ENCODE results near the gene TTC34.

The TTC34 gene

GRCh38 chr1:2633366-2633935 lies 168.0 kb downstream of the TTC34 start:
- no peak overlapping the region for H3K9ac ChIP-seq (ENCODE audit: low read depth in 1 of 2, low read length in 2 of 2)

DNA sequence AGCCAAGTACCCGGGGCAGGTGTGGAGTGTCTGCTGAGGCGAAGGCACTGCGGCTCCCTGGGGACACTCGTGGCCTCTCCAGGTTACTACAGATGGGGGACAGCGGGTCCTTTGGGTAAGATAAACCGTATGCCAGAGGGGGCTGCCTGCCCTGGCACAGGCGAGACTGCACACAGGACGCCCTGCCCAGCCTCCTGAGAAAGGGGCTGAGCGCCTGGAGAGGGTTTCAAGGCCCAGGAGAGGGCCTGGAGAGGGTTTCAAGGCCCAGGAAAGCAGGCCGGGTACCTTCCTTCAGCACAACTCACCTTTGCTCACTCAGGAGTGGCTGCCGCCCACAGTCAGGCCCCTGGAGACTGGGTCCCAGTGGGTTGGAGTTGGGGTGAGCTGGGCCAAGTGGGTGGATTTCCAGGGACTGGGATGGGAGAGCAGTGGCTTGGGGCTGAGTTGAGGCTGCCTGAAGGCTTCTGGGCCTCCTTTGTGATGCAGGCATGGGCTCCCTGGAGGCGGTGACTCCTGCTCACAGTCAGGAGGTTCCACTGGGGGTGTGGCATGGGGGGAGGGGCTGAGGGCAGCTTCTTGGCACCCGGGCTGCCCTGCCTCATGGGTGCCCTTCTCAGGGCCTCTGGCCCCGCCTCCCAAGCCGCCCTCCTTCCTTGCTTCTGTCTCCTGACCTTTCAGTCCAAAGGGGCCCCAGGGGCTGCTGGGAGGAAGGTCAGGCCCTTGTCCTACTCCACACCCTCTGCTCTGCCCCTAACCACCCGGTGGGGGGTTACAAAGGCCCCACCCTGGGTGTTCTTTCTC lies 168.7 kb downstream of the TTC34 start, which contains the start of gene MMEL1:
Gene MMEL1 (minus strand): TSS at position 456 of the 801 bp plus-strand sequence. CDS start 3,532 bp downstream, outside the sequence.
- peak within 1 kb of the TSS; percentile 39 to 48 for H3K9ac ChIP-seq (ENCODE audit: low read depth in 1 of 2, low read length in 2 of 2)
- peaks cover 17 to 24% of the 10 kb centered on the region in 2 donors for H3K27me3 ChIP-seq (ENCODE audit: control insufficient read depth in 1 of 2, insufficient read depth in 2 of 2, low read length in 2 of 2)
- peak within 1 kb of the TSS; percentile 13 to 21 for H3K4me3 ChIP-seq (ENCODE audit: low read depth in 1 of 2, low read length in 2 of 2)
- H3K4me1 ChIP-seq (ENCODE audit: control insufficient read depth in 1 of 2, insufficient read depth in 2 of 2, low read length in 2 of 2): peaks cover 20 to 28% of the 10 kb centered on the region in 2 donors
- H3K9me3 ChIP-seq (ENCODE audit: control insufficient read depth in 1 of 2, low read length in 2 of 2): peaks cover 6 to 9% of the 10 kb centered on the region in 2 donors
- peak within 1 kb of the TSS; percentile 62 for H3K27ac ChIP-seq (ENCODE audit: low read depth, low read length)
- no peaks in the 10 kb centered on the region for H3K36me3 ChIP-seq (ENCODE audit: control insufficient read depth in 1 of 2, insufficient read depth in 2 of 2, low read length in 2 of 2)

More at GRCh38 chr1:2633366-2633935, 168.0 kb downstream of the TTC34 start:
- Histone ChIP-seq H3K4me3 (ENCODE audit: low read depth in 1 of 2, low read length in 2 of 2) (no peak overlapping the region), H3K27me3 (ENCODE audit: control insufficient read depth in 1 of 2, insufficient read depth in 2 of 2, low read length in 2 of 2) (peaks cover 10 to 20% of the 10 kb centered on the region in 2 donors), H3K36me3 (ENCODE audit: control insufficient read depth in 1 of 2, insufficient read depth in 2 of 2, low read length in 2 of 2) (no peaks in the 10 kb centered on the region), H3K4me1 (ENCODE audit: control insufficient read depth in 1 of 2, insufficient read depth in 2 of 2, low read length in 2 of 2) (peaks cover 20 to 28% of the 10 kb centered on the region in 2 donors), H3K9me3 (ENCODE audit: control insufficient read depth in 1 of 2, low read length in 2 of 2) (peaks cover 6 to 9% of the 10 kb centered on the region in 2 donors), H3K27ac (ENCODE audit: low read depth, low read length) (peak overlapping the region; percentile 20)

GRCh38 chr1:2632051-2632430 lies 169.5 kb downstream of the TTC34 start:
- peaks cover 4 to 9% of the 10 kb centered on the region in 2 donors for H3K9me3 ChIP-seq (ENCODE audit: control insufficient read depth in 1 of 2, low read length in 2 of 2)
- H3K36me3 ChIP-seq (ENCODE audit: control insufficient read depth in 1 of 2, insufficient read depth in 2 of 2, low read length in 2 of 2): no peaks in the 10 kb centered on the region
- peak overlapping the region; percentile 4 to 21 for H3K4me3 ChIP-seq (ENCODE audit: low read depth in 1 of 2, low read length in 2 of 2)
- peaks cover 23 to 26% of the 10 kb centered on the region in 2 donors for H3K27me3 ChIP-seq (ENCODE audit: control insufficient read depth in 1 of 2, insufficient read depth in 2 of 2, low read length in 2 of 2)
- H3K4me1 ChIP-seq (ENCODE audit: control insufficient read depth in 1 of 2, insufficient read depth in 2 of 2, low read length in 2 of 2): peaks cover 20 to 28% of the 10 kb centered on the region in 2 donors
- H3K27ac ChIP-seq (ENCODE audit: low read depth, low read length): no peak overlapping the region
- H3K9ac ChIP-seq (ENCODE audit: low read depth in 1 of 2, low read length in 2 of 2): peak overlapping the region; percentile 39 to 48

GRCh38 chr1:2631136-2632050 lies 170.1 kb downstream of the TTC34 start:
- Histone ChIP-seq H3K9ac (ENCODE audit: low read depth in 1 of 2, low read length in 2 of 2) (peak overlapping the region in 1 of 2 donors; percentile 48), H3K27ac (ENCODE audit: low read depth, low read length) (no peak overlapping the region), H3K4me1 (ENCODE audit: control insufficient read depth in 1 of 2, insufficient read depth in 2 of 2, low read length in 2 of 2) (peaks cover 20 to 28% of the 10 kb centered on the region in 2 donors), H3K4me3 (ENCODE audit: low read depth in 1 of 2, low read length in 2 of 2) (peak overlapping the region; percentile 4 to 21), H3K36me3 (ENCODE audit: control insufficient read depth in 1 of 2, insufficient read depth in 2 of 2, low read length in 2 of 2) (no peaks in the 10 kb centered on the region), H3K27me3 (ENCODE audit: control insufficient read depth in 1 of 2, insufficient read depth in 2 of 2, low read length in 2 of 2) (peaks cover 27 to 33% of the 10 kb centered on the region in 2 donors), H3K9me3 (ENCODE audit: control insufficient read depth in 1 of 2, low read length in 2 of 2) (peaks cover 0 to 2% of the 10 kb centered on the region in 2 donors)

DNA sequence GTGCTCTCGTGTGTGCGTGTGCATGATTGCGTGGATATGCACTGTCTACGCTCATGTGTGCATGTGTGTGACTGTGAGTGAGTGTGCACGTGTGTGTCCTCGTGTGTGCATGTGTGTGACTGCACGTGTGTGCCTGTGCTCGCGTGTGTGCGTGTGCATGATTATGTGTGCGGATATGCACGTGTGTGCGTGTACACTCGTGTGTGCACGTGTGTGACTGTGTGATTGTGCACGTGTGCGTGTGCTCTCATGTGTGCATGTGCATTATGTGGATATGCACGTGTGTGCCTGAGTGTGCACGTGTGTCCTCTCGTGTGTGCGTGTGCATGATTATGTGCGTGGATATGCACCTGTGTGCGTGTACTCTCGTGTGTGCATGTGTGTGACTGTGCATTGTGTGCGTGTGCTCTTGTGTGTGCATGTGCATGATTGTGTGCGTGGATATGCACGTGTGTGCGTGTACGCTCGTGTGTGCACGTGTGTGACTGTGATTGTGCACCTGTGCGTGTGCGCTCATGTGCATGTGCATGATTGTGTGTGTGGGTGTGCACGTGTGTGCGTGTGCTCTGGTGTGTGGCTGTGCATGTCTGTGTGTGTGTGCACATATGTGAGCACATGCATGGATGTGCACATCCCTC lies 170.9 kb downstream of the TTC34 start:
- Histone ChIP-seq H3K9ac (ENCODE audit: low read depth in 1 of 2, low read length in 2 of 2) (peak overlapping the region in 1 of 2 donors; percentile 48), H3K4me1 (ENCODE audit: control insufficient read depth in 1 of 2, insufficient read depth in 2 of 2, low read length in 2 of 2) (peaks cover 20 to 28% of the 10 kb centered on the region in 2 donors), H3K9me3 (ENCODE audit: control insufficient read depth in 1 of 2, low read length in 2 of 2) (no peaks in the 10 kb centered on the region), H3K36me3 (ENCODE audit: control insufficient read depth in 1 of 2, insufficient read depth in 2 of 2, low read length in 2 of 2) (no peaks in the 10 kb centered on the region), H3K27ac (ENCODE audit: low read depth, low read length) (no peak overlapping the region), H3K4me3 (ENCODE audit: low read depth in 1 of 2, low read length in 2 of 2) (peak overlapping the region; percentile 4 to 18), H3K27me3 (ENCODE audit: control insufficient read depth in 1 of 2, insufficient read depth in 2 of 2, low read length in 2 of 2) (peaks cover 27 to 37% of the 10 kb centered on the region in 2 donors)

- Histone ChIP-seq H3K4me1 (ENCODE audit: control insufficient read depth in 1 of 2, insufficient read depth in 2 of 2, low read length in 2 of 2) (peaks cover 20 to 28% of the 10 kb centered on the region in 2 donors), H3K9ac (ENCODE audit: low read depth in 1 of 2, low read length in 2 of 2) (peak overlapping the region in 1 of 2 donors; percentile 48), H3K27me3 (ENCODE audit: control insufficient read depth in 1 of 2, insufficient read depth in 2 of 2, low read length in 2 of 2) (peaks cover 27 to 37% of the 10 kb centered on the region in 2 donors), H3K4me3 (ENCODE audit: low read depth in 1 of 2, low read length in 2 of 2) (peak overlapping the region in 1 of 2 donors; percentile 18), H3K27ac (ENCODE audit: low read depth, low read length) (no peak overlapping the region), H3K9me3 (ENCODE audit: control insufficient read depth in 1 of 2, low read length in 2 of 2) (no peaks in the 10 kb centered on the region), H3K36me3 (ENCODE audit: control insufficient read depth in 1 of 2, insufficient read depth in 2 of 2, low read length in 2 of 2) (no peaks in the 10 kb centered on the region)
Measured at GRCh38 chr1:2629627-2630497, 171.6 kb downstream of the TTC34 start.

- Histone ChIP-seq H3K4me1 (ENCODE audit: control insufficient read depth in 1 of 2, insufficient read depth in 2 of 2, low read length in 2 of 2) (peaks cover 20 to 28% of the 10 kb centered on the region in 2 donors), H3K9me3 (ENCODE audit: control insufficient read depth in 1 of 2, low read length in 2 of 2) (no peaks in the 10 kb centered on the region), H3K27ac (ENCODE audit: low read depth, low read length) (no peak overlapping the region), H3K27me3 (ENCODE audit: control insufficient read depth in 1 of 2, insufficient read depth in 2 of 2, low read length in 2 of 2) (peaks cover 27 to 37% of the 10 kb centered on the region in 2 donors), H3K36me3 (ENCODE audit: control insufficient read depth in 1 of 2, insufficient read depth in 2 of 2, low read length in 2 of 2) (no peaks in the 10 kb centered on the region), H3K4me3 (ENCODE audit: low read depth in 1 of 2, low read length in 2 of 2) (no peak overlapping the region), H3K9ac (ENCODE audit: low read depth in 1 of 2, low read length in 2 of 2) (no peak overlapping the region)
Measured at GRCh38 chr1:2628933-2629626, 172.4 kb downstream of the TTC34 start.

- H3K9ac ChIP-seq (ENCODE audit: low read depth in 1 of 2, low read length in 2 of 2): no peak overlapping the region
- no peak overlapping the region for H3K4me3 ChIP-seq (ENCODE audit: low read depth in 1 of 2, low read length in 2 of 2)
- H3K27me3 ChIP-seq (ENCODE audit: control insufficient read depth in 1 of 2, insufficient read depth in 2 of 2, low read length in 2 of 2): peaks cover 27 to 35% of the 10 kb centered on the region in 2 donors
- no peaks in the 10 kb centered on the region for H3K36me3 ChIP-seq (ENCODE audit: control insufficient read depth in 1 of 2, insufficient read depth in 2 of 2, low read length in 2 of 2)
- no peak overlapping the region for H3K27ac ChIP-seq (ENCODE audit: low read depth, low read length)
- H3K4me1 ChIP-seq (ENCODE audit: control insufficient read depth in 1 of 2, insufficient read depth in 2 of 2, low read length in 2 of 2): peaks cover 19 to 27% of the 10 kb centered on the region in 2 donors
- no peaks in the 10 kb centered on the region for H3K9me3 ChIP-seq (ENCODE audit: control insufficient read depth in 1 of 2, low read length in 2 of 2)
Measured at GRCh38 chr1:2628191-2628932, 173.1 kb downstream of the TTC34 start.

All from duodenal mucosa (tissue), 2 donors.